ENCODE results near the gene DDX19B.
"Not testable (repeated sequence)": the region's sequence is repeated elsewhere in the genome, so short reads cannot be mapped to it uniquely, and the experiment has no call there.

Gene DDX19B

GRCh38 chr16:70298988-70299938, at the start of gene DDX19B:
DDX19B (plus strand) TSS chr16:70299186; CDS start chr16:70299298, 112 bp downstream.
- peak; percentile 69 for DNase-seq (ENCODE audit: low spot score)

GRCh38 chr16:70249697-70250096, 49.3 kb upstream of the DDX19B start:
- not testable (repeated sequence) for DNase-seq (ENCODE audit: low spot score)

- peak; percentile 21 for DNase-seq (ENCODE audit: low spot score)
Observed at GRCh38 chr16:70250748-70251628, 48.0 kb upstream of the DDX19B start.

GRCh38 chr16:70251629-70252354, 47.2 kb upstream of the DDX19B start, which contains the start of gene EXOSC6:
EXOSC6 (minus strand) TSS chr16:70251940; CDS start chr16:70251900, 40 bp downstream.
- peak; percentile 96 for DNase-seq (ENCODE audit: low spot score)

GRCh38 chr16:70252355-70252988, 46.5 kb upstream of the DDX19B start:
- peak; percentile 20 for DNase-seq (ENCODE audit: low spot score)

- peak; percentile 44 for DNase-seq (ENCODE audit: low spot score)
Observed at GRCh38 chr16:70253291-70254106, 45.5 kb upstream of the DDX19B start.

GRCh38 chr16:70254180-70254964, 44.6 kb upstream of the DDX19B start:
- no peak for DNase-seq (ENCODE audit: low spot score)

- DNase-seq (ENCODE audit: low spot score) = no peak
Observed at GRCh38 chr16:70254965-70255286, 44.1 kb upstream of the DDX19B start.

- no peak for DNase-seq (ENCODE audit: low spot score)
Observed at GRCh38 chr16:70255574-70255973, 43.4 kb upstream of the DDX19B start.

GRCh38 chr16:70257391-70257790, 41.6 kb upstream of the DDX19B start:
- DNase-seq (ENCODE audit: low spot score) = no peak

- no peak for DNase-seq (ENCODE audit: low spot score)
Observed at GRCh38 chr16:70258065-70258464, 40.9 kb upstream of the DDX19B start.

- DNase-seq (ENCODE audit: low spot score) = no peak
Observed at GRCh38 chr16:70258946-70259345, 40.0 kb upstream of the DDX19B start.

GRCh38 chr16:70259903-70260302, 39.1 kb upstream of the DDX19B start:
- DNase-seq (ENCODE audit: low spot score) = not testable (repeated sequence)

GRCh38 chr16:70267516-70267915, 31.5 kb upstream of the DDX19B start:
- peak; percentile 24 for DNase-seq (ENCODE audit: low spot score)

- not testable (repeated sequence) for DNase-seq (ENCODE audit: low spot score)
Observed at GRCh38 chr16:70267922-70268321, 31.1 kb upstream of the DDX19B start.

- DNase-seq (ENCODE audit: low spot score) = no peak
Observed at GRCh38 chr16:70269471-70269870, 29.5 kb upstream of the DDX19B start.

GRCh38 chr16:70270176-70270575, 28.8 kb upstream of the DDX19B start:
- DNase-seq (ENCODE audit: low spot score) = no peak

GRCh38 chr16:70271696-70272095, 27.3 kb upstream of the DDX19B start:
- DNase-seq (ENCODE audit: low spot score) = no peak

- no peak for DNase-seq (ENCODE audit: low spot score)
Observed at GRCh38 chr16:70276392-70276791, 22.6 kb upstream of the DDX19B start.
